ENCODE data around the gene SLCO2B1.

Gene SLCO2B1

GRCh38 chr11:75242722-75243600 is 92.1 kb downstream of the SLCO2B1 start:
- in situ Hi-C loops (cut with MboI; ENCODE audit: low sequenced_read_pairs) = loop anchor here (10.0 kb wide), 1 partner anchor 318 kb away; no protein-coding TSS in a partner anchor

- in situ Hi-C loops (cut with MboI; ENCODE audit: low sequenced_read_pairs) = loop anchor here (10.0 kb wide), 1 partner anchor 319 kb away; no protein-coding TSS in a partner anchor
These were observed 93.3 kb downstream of the SLCO2B1 start for GRCh38 chr11:75244052-75244814.

- in situ Hi-C loops (cut with MboI; ENCODE audit: low sequenced_read_pairs) = loop anchor here (5.0 to 10.0 kb wide), 2 partner anchors 98 to 321 kb away; no protein-coding TSS in a partner anchor
These were observed 94.6 kb downstream of the SLCO2B1 start for GRCh38 chr11:75245356-75246005.

DNA sequence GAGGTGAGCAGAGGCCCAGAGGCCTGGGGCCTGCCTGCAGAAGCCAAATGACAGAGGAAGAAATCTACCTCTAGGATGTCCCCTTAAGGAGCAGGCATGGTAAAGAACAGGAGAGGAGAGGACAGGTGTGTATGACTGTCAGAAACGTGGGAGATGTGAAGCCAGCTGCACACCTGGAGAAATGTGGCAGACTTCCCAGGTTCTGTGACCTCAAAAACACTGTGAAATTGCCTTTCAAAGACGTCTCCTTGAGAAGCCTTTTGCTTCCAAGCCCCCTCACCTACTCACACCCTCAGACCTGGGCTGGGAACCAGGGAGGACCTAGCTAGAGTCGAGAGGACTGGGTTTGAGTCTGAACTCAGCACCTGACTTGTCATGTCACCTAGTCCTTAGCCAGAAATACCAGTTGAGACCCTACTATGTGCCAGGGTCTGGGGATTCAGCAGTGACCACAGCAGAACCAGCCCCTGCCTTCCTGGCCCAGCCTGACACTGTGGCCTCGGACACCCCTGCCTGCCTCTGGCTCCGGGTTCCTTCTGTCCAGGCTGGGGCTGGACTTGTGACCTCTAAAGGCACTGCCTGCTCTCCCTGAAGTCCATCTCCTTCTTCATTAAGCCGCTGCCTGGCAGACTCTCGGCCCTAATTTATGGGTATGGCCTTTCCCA is 95.2 kb downstream of the SLCO2B1 start:
- in situ Hi-C loops (cut with MboI; ENCODE audit: low sequenced_read_pairs) = loop anchor here (5.0 to 10.0 kb wide), 2 partner anchors 99 to 321 kb away; no protein-coding TSS in a partner anchor

DNA sequence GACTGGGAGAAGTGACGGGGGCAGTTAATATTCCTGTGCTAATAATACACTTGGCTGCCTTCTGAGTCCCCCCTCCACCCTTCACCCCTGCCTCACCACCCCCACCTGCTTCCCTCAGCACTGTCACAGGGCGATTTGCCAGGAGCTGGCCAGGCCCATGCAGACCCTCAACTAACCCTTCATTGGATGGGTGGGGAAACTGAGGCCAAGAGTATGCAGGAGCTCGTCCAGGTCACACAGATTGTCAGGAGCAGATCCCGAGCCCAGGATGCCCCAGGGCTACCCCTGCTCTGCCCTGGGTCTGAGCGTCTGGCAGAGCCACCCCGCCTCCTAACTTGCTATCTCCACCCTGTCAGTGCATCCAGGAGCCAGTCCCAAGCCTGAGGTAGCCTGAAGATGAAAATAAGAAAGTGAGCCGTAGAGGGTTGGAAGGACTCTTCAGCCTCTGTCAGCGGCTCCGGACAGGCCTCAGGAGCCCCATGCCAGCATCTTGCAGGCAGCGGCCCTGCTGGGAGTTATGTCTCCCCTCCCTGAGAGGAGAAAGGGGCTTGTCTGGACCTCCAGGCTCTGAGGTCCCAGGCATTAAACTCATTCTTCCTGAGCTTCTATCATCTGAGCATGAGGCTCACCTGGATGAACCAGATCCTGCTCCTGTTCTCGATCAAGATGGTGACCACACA is 95.9 kb downstream of the SLCO2B1 start:
- in situ Hi-C loops (cut with MboI; ENCODE audit: low sequenced_read_pairs) = loop anchor here (5.0 to 10.0 kb wide), 2 partner anchors 100 to 322 kb away; no protein-coding TSS in a partner anchor

DNA sequence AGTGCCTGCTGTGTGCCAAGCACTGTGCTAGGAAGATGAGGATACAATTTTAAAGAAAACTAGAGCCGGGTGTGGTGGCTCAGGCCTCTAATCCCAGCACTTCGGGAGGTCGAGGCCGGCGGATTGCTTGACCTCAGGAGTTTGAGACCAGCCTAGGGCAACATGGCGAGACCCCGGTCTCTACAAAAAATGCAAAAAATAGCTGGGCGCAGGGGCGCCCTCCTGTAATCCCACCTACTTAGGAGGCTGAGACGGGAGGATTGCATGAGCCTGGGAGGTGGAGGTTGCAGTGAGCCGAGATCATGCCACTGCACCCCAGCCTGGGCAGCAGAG is 98.0 kb downstream of the SLCO2B1 start:
- in situ Hi-C loops (cut with MboI; ENCODE audit: low sequenced_read_pairs) = loop anchor here (5.0 to 10.0 kb wide), 2 partner anchors 102 to 324 kb away; no protein-coding TSS in a partner anchor

GRCh38 chr11:75249704-75250103 is 98.8 kb downstream of the SLCO2B1 start:
- in situ Hi-C loops (cut with MboI; ENCODE audit: low sequenced_read_pairs) = loop anchor here (5.0 to 10.0 kb wide), 2 partner anchors 102 to 325 kb away; no protein-coding TSS in a partner anchor

GRCh38 chr11:75254326-75254725 is 103.4 kb downstream of the SLCO2B1 start:
- in situ Hi-C loops (cut with MboI; ENCODE audit: low sequenced_read_pairs) = no loop called here
